Activated T-cell treated with anti-CD3 and anti-CD28 coated beads, Interleukin-2, amount 50 U/mL, for 48 hours (primary cell): ENCODE results near the gene SLC25A39.
"Not testable (repeated sequence)": the region's sequence is repeated elsewhere in the genome, so short reads cannot be mapped to it uniquely, and the experiment has no call there.

ENCODE experiments used
- DNase-seq, 2 experiments: peaks; one replicate each; pipeline ENCODE4 v3.0.0-alpha.2; 2020

SLC25A39 gene

GRCh38 chr17:44333371-44333770 is 8.7 kb upstream of the SLC25A39 start:
- DNase-seq = no peak

GRCh38 chr17:44331249-44331760 is 6.7 kb upstream of the SLC25A39 start:
- peak; percentile 77 to 82 for DNase-seq

GRCh38 chr17:44330263-44330662 is 5.6 kb upstream of the SLC25A39 start:
- DNase-seq = not testable (repeated sequence)

- DNase-seq = not testable (repeated sequence)
Observed at GRCh38 chr17:44329516-44329915, 4.9 kb upstream of the SLC25A39 start.

GRCh38 chr17:44327715-44328449 is 3.3 kb upstream of the SLC25A39 start:
- no peak for DNase-seq

- peak; percentile 90 to 92 for DNase-seq
Observed at GRCh38 chr17:44326861-44327444, 2.3 kb upstream of the SLC25A39 start.

- DNase-seq = peak in 1 of 2 experiments; percentile 53
Observed at GRCh38 chr17:44324092-44324570, 492 bp downstream of the SLC25A39 start.

- no peak for DNase-seq
Observed at GRCh38 chr17:44323359-44324091, 1.1 kb downstream of the SLC25A39 start.

- no peak for DNase-seq
Observed at GRCh38 chr17:44322236-44322895, 2.3 kb downstream of the SLC25A39 start.

GRCh38 chr17:44321246-44322120 is 3.1 kb downstream of the SLC25A39 start:
- no peak for DNase-seq

- DNase-seq = no peak
Observed at GRCh38 chr17:44320066-44320465, 4.6 kb downstream of the SLC25A39 start.

GRCh38 chr17:44318077-44318892 is 6.3 kb downstream of the SLC25A39 start:
- DNase-seq = no peak

- DNase-seq = no peak
Observed at GRCh38 chr17:44317545-44317944, 7.1 kb downstream of the SLC25A39 start.

GRCh38 chr17:44315760-44316731 is 8.6 kb downstream of the SLC25A39 start:
- no peak for DNase-seq

- DNase-seq = peak; percentile 54 to 69
Observed at GRCh38 chr17:44314869-44315661, 9.6 kb downstream of the SLC25A39 start.

GRCh38 chr17:44314524-44314868 is 10.1 kb downstream of the SLC25A39 start:
- DNase-seq = no peak

- DNase-seq = no peak
Observed at GRCh38 chr17:44314031-44314430, 10.6 kb downstream of the SLC25A39 start.

GRCh38 chr17:44312396-44313104 is 12.1 kb downstream of the SLC25A39 start:
- DNase-seq = no peak
